SU-DHL-6 (cell line): ENCODE results near the gene OPN1MW3.
"Not testable (repeated sequence)": the region's sequence is repeated elsewhere in the genome, so short reads cannot be mapped to it uniquely, and the experiment has no call there.

Experiments
- CTCF ChIP-seq: fragments of 200-600 bp; sonication (generic); IDR thresholded peaks from one replicate; pipeline ENCODE4 v1.5.1; 2017; ENCODE audit warnings: antibody characterized with exemption, mild to moderate bottlenecking, low read length, moderate library complexity; ENCODE audit not compliant: insufficient read depth, poor library complexity, severe bottlenecking
- EZH2phosphoT487 ChIP-seq: fragments of 200-600 bp; sonication (generic), shearing (Covaris generic); conservative IDR thresholded peaks from 2 replicates; pipeline ENCODE4 v1.6.1; 2018; ENCODE audit warnings: mild to moderate bottlenecking, antibody characterized with exemption, low read length, moderate library complexity, mixed read lengths

- not testable (repeated sequence) for TF ChIP-seq CTCF, EZH2phosphoT487
These were observed 1.3 kb downstream of the OPN1MW3 start for GRCh38 chrX:154258711-154259110.
